Measurements from ENCODE around the gene RREB1. TPM values are rescaled to one million over a fixed set of nuclear protein-coding genes. Genes with fewer than 3 reads are reported as not detected.
"Not testable (repeated sequence)": the region's sequence is repeated elsewhere in the genome, so short reads cannot be mapped to it uniquely, and the experiment has no call there.

RREB1 gene
- total RNA-seq, 1 donor from 2014 or later: 15.9 TPM

- H3K4me3 ChIP-seq (ENCODE audit: low read depth, low read length): peak overlapping the region; percentile 80
- no peak for DNase-seq (ENCODE audit: low read depth)
- no peak for TF ChIP-seq CTCF (conservative IDR thresholded peaks at IDR 0.05; ENCODE audit: low read depth, low read length)
Observed at GRCh38 chr6:7261032-7261841, 153.5 kb downstream of the RREB1 start.

- H3K4me3 ChIP-seq (ENCODE audit: low read depth, low read length): peak overlapping the region; percentile 80
- TF ChIP-seq CTCF (conservative IDR thresholded peaks at IDR 0.05; ENCODE audit: low read depth, low read length): no peak
- DNase-seq (ENCODE audit: low read depth): no peak
Observed at GRCh38 chr6:7261852-7262461, 154.2 kb downstream of the RREB1 start.

GRCh38 chr6:7262746-7263518 is 155.2 kb downstream of the RREB1 start:
- no peak overlapping the region for H3K4me3 ChIP-seq (ENCODE audit: low read depth, low read length)
- DNase-seq (ENCODE audit: low read depth): no peak
- no peak for TF ChIP-seq CTCF (conservative IDR thresholded peaks at IDR 0.05; ENCODE audit: low read depth, low read length)

GRCh38 chr6:7263519-7263805 is 155.7 kb downstream of the RREB1 start:
- not testable (repeated sequence) for DNase-seq (ENCODE audit: low read depth); H3K4me3 ChIP-seq (ENCODE audit: low read depth, low read length)

- no peak for TF ChIP-seq CTCF (conservative IDR thresholded peaks at IDR 0.05; ENCODE audit: low read depth, low read length)
- DNase-seq (ENCODE audit: low read depth): no peak
- H3K4me3 ChIP-seq (ENCODE audit: low read depth, low read length): no peak overlapping the region
Observed at GRCh38 chr6:7264041-7264440, 156.3 kb downstream of the RREB1 start.

- H3K4me3 ChIP-seq (ENCODE audit: low read depth, low read length): no peak overlapping the region
- TF ChIP-seq CTCF (conservative IDR thresholded peaks at IDR 0.05; ENCODE audit: low read depth, low read length): no peak
- no peak for DNase-seq (ENCODE audit: low read depth)
Observed at GRCh38 chr6:7264686-7265384, 157.1 kb downstream of the RREB1 start.

- H3K4me3 ChIP-seq (ENCODE audit: low read depth, low read length); DNase-seq (ENCODE audit: low read depth): not testable (repeated sequence)
Observed at GRCh38 chr6:7265385-7265726, 157.6 kb downstream of the RREB1 start.
